ENCODE data around the gene SHLD3.
"Not testable (repeated sequence)": the region's sequence is repeated elsewhere in the genome, so short reads cannot be mapped to it uniquely, and the experiment has no call there.

The SHLD3 gene

DNA sequence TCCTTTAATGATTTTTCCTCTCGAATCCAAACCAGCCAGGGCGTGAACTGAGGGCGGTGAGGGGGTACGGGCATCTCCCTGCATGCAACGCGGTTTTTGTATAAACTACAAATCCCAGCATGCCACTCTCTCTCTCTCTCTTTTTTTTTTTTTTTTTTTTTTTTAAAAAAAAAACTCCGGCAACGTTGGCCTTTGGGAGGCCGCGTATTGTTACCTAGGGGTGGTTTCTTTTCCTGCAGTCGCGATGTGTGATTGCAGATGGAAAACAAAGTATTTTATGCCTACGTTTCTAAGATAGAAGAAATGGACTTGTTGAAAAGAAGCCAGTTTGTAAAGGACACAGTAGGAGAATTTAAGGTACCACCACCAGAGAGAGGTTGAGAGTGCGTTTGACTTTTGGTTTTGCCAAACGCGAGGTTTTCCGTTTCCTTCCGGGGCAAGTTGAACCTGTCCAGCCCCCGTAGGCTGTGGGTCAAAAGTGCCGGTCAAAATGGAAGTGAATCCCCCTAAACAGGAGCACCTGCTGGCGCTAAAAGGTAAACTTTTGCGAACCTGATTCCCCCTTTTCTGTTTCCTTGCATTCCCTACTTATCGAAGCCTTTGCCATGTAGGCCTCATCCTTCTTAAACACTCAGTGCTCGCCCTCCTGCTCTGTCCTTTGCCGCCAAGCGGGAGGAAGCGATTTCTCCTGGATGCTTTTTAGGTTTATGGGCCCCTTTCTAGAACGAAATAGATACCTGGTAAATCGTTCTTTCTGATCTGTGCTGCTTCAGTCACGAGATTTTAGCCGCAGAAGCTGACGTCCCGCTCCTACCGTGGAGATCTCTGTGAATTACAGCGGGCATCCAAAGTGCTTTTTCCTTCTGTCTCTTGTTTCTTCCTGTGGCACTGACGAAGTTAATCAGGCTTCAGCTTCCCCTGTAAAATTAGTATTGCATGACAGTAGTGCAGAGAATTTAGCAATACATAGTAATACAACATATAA lies at the start of gene SHLD3, which contains the start of gene TRAPPC13:
Gene SHLD3, plus strand, starts transcription at position 457 of the 985 bp plus-strand sequence. CDS start 4,561 bp downstream, outside the sequence.
Gene TRAPPC13, plus strand, starts transcription at position 457 of the 985 bp plus-strand sequence. Its CDS starts 34 bp downstream, at position 491.
- in situ Hi-C loops (cut with HindIII; ENCODE audit: low sequenced_read_pairs) = no loop called here

DNA sequence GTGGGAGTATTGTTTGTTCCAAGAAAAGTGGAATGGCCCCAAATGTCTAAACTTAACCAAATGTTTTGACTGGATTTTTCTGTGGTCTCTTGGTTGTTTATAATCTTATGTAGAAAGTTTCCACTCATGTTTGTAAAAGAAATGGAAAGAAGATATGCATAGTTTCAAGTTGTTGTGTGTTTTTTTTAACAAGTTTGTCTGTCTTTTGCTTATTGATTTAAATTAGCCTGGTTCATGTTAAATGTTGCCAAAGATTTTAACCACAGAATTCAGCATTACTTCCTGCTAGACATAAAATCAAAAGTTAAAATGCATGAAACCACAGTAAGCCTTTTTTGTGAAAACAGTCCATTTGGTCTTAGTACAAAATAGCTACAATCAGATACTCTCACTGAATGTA lies 47.7 kb upstream of the SHLD3 start:
- in situ Hi-C loops (cut with HindIII; ENCODE audit: low sequenced_read_pairs) = no loop called here

DNA sequence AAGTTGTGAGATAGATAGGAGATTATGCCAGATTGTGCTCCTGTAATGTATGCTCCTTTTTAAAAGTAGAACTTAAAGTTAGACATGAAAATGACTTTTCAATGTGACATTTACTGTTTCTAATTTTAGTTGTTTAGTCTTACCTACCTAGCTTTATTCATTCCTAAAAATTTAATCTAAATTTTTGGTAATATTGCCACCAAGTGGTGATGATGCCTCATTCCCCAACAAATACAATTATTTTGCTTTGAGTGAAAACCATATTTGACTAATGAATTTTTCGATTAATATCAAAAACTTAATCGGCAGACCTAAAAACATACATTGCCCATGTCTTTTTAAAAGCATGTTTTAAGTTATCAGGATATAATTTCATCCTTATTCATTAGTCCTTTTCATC lies 36.1 kb upstream of the SHLD3 start:
- in situ Hi-C loops (cut with HindIII; ENCODE audit: low sequenced_read_pairs) = no loop called here

DNA sequence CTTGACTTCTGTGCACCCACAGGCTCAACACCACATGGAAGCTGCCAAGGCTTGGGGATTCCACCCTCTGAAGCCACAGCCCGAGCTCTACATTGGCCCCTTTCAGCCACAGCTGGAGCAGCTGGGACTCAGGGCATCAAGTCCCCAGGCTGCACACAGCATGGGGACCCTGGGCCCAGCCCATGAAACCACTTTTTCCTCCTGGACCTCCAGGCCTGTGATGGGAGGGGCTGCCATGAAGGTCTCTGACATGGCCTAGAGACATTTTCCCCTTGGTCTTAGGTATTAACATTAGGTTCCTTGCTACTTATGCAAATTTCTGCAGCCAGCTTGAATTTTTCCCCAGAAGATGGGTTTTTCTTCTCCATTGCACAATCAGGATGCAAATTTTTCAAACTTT lies 23.1 kb upstream of the SHLD3 start:
- in situ Hi-C loops (cut with HindIII; ENCODE audit: low sequenced_read_pairs) = not testable (repeated sequence)

DNA sequence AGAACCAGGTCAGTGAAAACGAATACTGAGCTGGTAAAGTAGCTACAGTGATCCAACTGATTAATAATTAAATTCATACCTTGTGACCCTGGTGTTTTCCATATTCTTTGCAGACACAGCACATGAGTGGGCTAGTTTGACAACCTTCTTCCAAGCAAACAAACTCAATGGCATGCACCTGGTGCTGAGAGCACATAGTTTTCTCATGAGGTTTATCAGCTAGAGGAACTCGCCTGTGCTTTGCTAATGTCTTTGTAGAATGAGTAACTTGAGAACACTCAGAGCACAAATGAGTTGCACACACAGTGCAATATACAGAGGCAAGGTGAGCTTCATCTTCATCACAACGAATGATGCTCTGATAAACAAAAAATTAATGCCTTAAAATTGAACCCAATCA lies 13.3 kb upstream of the SHLD3 start:
- in situ Hi-C loops (cut with HindIII; ENCODE audit: low sequenced_read_pairs) = no loop called here

- in situ Hi-C loops (cut with HindIII; ENCODE audit: low sequenced_read_pairs) = no loop called here
Measured at GRCh38 chr5:65612298-65612907, 12.4 kb upstream of the SHLD3 start.

- in situ Hi-C loops (cut with HindIII; ENCODE audit: low sequenced_read_pairs) = no loop called here
Measured at GRCh38 chr5:65620021-65620420, 4.8 kb upstream of the SHLD3 start.

DNA sequence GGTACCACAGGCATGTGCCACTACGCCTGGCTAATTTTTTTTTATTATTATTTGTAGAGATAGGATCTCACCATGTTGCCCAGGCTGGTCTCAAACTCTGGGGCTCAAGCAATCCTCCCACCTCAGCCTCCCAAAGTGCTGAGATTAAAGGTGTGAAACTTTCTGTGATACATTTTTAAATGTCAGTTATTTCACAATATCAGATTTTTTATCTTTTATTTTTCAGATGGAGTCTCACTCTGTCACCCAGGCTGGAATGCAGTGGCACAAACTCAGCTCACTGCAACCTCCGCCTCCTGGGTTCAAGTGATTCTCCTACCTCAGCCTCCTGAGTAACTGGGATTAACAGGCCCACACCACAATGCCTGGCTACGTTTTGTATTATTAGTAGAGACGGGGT lies 2.9 kb upstream of the SHLD3 start:
- in situ Hi-C loops (cut with HindIII; ENCODE audit: low sequenced_read_pairs) = not testable (repeated sequence)

- in situ Hi-C loops (cut with HindIII; ENCODE audit: low sequenced_read_pairs) = no loop called here
Measured at GRCh38 chr5:65623482-65623881, 1.3 kb upstream of the SHLD3 start.

GRCh38 chr5:65624025-65624570 lies 729 bp upstream of the SHLD3 start, which contains the start of gene TRIM23:
Gene TRIM23 (minus strand): TSS chr5:65624333. CDS start chr5:65624274, 59 bp downstream.
- in situ Hi-C loops (cut with HindIII; ENCODE audit: low sequenced_read_pairs) = no loop called here

DNA sequence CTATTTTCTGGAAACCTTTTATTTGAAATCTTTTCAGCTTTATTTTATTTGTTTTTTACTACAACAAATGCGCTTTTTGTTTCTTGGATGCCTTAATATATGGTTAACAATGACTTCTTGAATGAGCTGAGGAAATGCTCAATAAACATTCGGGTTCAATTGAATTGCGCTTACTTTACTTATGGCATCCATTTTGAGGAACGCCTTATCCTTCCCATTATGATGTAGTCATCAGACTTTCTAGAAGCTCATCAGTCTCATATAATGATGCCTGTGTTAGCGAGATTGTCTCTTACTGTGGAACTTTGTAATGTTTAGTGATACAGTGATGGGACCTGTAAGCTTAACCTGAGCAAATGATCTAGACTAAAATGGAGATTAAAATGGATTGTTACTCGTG lies 916 bp downstream of the SHLD3 start:
- in situ Hi-C loops (cut with HindIII; ENCODE audit: low sequenced_read_pairs) = no loop called here

DNA sequence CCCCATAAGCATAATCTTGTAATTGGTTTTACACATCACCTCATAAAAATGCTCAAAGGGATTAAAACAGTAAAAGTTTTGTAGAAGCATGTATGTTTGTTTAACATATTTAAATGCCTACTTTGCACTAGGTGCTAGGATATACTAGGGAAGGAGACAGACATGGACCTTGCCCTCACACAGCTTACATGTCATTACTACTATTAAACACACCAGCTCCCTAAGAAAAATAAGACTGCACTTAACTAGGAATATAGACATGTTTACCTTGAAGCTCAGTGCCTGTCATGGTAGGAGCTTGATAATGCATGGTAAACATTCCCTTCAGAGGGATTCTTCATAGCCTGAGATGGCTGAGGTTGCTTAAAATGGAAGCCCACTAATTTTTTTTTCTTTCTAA lies 6.2 kb downstream of the SHLD3 start:
- in situ Hi-C loops (cut with HindIII; ENCODE audit: low sequenced_read_pairs) = no loop called here

DNA sequence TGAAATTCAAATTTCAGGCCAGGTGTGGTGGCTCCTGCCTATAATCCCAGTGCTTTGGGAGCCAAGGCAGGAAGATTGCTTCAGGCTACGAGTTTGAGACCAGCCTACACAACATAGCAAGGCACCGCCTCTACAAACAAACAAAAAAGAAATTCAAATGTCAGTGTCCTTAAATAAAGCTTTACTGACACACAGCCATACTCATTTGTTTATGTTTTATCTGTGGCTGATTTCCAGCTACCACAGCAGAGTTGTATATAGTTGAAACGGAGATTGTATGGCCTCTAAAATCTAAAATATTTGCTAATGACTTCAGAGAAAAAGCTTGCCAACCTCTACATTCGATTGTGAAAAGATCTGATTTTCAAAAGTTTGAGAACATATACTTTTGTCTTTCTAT lies 15.4 kb downstream of the SHLD3 start:
- in situ Hi-C loops (cut with HindIII; ENCODE audit: low sequenced_read_pairs) = no loop called here

DNA sequence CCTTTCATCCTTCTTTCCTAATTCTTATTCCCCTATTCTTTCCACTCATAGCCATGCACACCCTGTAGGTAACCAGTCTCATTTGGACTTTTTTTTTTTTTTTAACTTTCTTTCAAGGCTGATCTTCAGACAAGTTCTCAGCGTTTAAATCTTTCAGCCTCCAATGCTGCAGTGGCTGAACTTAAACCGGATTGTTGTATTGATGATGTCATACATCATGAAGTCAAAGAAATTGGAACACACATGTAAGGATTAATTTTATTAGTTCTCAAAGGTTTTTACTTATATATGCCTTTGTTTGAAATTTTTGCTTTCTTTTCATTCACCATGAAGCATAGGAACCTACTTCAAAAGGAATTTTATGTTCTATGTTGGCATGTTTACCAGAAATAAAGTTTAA lies 22.1 kb downstream of the SHLD3 start:
- in situ Hi-C loops (cut with HindIII; ENCODE audit: low sequenced_read_pairs) = no loop called here

DNA sequence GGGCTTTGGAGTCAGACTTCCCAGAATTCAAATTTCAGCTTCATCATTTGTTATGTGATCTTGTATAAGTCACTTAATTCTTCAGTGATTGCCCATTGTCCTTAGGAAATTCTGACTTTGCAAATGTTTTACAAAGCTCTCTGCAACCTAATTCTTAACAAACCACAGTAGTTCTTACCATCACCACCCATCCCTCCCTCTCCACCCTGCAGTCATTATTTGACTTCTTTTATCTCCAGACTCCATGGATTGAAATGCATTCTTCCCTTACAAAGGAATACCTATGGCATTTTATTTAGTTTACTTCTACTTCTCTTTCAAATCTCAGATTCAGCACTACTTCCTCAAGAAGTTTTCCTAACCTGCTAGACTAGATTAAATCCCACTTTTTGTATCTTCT lies 23.1 kb downstream of the SHLD3 start:
- in situ Hi-C loops (cut with HindIII; ENCODE audit: low sequenced_read_pairs) = no loop called here

GRCh38 chr5:65651144-65651543 lies 26.3 kb downstream of the SHLD3 start:
- in situ Hi-C loops (cut with HindIII; ENCODE audit: low sequenced_read_pairs) = no loop called here

- in situ Hi-C loops (cut with HindIII; ENCODE audit: low sequenced_read_pairs) = no loop called here
Measured at GRCh38 chr5:65654713-65655112, 29.9 kb downstream of the SHLD3 start.

DNA sequence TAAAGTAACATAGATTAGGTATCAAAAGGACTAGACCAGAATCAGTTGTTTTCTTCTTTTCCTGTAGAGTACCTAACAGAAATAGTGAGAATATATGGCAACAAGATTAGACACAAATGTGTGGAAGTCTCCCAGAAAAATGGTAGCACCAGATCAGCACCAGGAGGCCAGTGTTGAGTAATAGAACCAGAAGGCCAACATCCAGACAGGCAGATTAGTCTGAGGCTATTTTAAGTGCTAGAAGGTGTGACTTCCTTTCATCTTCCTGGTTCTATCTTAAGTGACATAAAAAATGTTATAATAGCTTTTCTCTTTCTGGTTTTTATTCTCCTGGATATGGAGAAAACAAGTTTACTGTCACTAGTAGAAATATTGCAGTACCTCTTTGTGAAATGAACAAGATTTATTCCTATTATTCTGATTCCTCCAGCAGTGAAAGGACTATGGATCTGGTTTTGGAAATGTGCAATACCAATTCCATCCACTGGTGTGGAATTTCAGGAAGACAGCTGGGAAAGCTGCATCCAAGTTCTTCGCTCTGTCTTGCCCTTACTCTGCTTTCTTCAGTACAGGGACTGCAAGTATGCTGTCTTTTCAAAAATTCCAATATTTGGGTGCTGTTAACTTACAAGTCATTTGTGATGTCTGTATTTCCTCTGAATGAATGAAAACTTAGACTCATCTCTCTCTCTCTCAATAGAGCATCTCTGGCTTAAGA lies 39.1 kb downstream of the SHLD3 start:
- in situ Hi-C loops (cut with HindIII; ENCODE audit: low sequenced_read_pairs) = no loop called here

DNA sequence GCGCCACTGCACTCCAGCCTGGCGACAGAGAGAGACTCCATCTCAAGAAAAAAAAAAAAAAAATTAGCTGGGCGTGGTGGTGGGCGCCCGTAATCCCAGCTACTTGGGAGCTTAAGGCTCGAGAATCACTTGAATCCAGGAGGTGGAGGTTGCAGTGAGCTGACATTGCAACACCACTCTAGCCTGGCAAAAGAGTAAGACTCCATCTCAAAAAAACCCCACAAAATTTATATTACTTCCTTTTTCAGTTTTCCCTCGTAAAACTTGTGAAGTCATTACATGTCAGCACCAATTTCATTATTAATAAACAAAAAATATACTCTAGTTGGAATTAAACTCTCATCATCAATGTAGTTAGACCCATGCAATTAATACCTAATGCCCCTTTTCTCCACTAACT lies 43.9 kb downstream of the SHLD3 start:
- in situ Hi-C loops (cut with HindIII; ENCODE audit: low sequenced_read_pairs) = no loop called here

- in situ Hi-C loops (cut with HindIII; ENCODE audit: low sequenced_read_pairs) = no loop called here
Measured at GRCh38 chr5:65672796-65673195, 48.0 kb downstream of the SHLD3 start.

DNA sequence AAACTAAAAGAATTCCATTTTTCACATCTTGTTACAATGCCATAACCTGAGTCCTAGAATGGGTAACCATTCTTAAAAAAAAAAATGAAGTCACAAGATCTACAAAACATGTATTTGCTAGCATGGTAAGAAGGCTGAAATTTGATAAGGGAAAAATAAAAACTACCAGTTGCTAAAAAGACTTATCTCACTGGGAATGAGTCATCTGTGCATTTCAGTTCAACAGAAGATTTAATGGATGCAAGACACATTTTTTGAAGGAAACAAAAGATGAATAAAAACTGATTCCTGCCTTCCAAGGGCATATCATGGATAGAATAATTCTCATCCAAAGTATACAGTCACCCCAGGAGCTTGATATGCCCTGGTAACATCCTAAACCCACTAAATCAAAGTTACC lies 49.9 kb downstream of the SHLD3 start:
- in situ Hi-C loops (cut with HindIII; ENCODE audit: low sequenced_read_pairs) = no loop called here
